ENCODE measurements around the gene SMYD3. TPM values are rescaled to one million over a fixed set of nuclear protein-coding genes. Genes with fewer than 3 reads are reported as not detected.

Gene SMYD3
- total RNA-seq, 6 experiments from 2014 or later = 6.3 to 10.0 (median 6.6) TPM

- WGBS (ENCODE audit: insufficient coverage, low coverage, low lambda C conversion rate, missing lambda C conversion rate) = 88% methylated on average over 8 of the region's 10 CpGs
These were observed 625.2 kb downstream of the SMYD3 start for GRCh38 chr1:245881767-245882391.

GRCh38 chr1:245880754-245881403 lies 626.2 kb downstream of the SMYD3 start:
- TF ChIP-seq POLR2A (IDR thresholded peaks at IDR 0.05) = no peak
- TF ChIP-seq, protein P1, sequence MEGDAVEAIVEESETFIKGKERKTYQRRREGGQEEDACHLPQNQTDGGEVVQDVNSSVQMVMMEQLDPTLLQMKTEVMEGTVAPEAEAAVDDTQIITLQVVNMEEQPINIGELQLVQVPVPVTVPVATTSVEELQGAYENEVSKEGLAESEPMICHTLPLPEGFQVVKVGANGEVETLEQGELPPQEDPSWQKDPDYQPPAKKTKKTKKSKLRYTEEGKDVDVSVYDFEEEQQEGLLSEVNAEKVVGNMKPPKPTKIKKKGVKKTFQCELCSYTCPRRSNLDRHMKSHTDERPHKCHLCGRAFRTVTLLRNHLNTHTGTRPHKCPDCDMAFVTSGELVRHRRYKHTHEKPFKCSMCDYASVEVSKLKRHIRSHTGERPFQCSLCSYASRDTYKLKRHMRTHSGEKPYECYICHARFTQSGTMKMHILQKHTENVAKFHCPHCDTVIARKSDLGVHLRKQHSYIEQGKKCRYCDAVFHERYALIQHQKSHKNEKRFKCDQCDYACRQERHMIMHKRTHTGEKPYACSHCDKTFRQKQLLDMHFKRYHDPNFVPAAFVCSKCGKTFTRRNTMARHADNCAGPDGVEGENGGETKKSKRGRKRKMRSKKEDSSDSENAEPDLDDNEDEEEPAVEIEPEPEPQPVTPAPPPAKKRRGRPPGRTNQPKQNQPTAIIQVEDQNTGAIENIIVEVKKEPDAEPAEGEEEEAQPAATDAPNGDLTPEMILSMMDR (IDR thresholded peaks at IDR 0.05) = no peak
- Histone ChIP-seq H3K4me1 (no peaks in the 10 kb centered on the region), H3K36me3 (no peaks in the 10 kb centered on the region), H3K27me3 (no peaks in the 10 kb centered on the region), H3K27ac (no peak overlapping the region), H3K4me3 (no peak overlapping the region), H3K9me3 (no peaks in the 10 kb centered on the region)
- DNase-seq = no peak
- ATAC-seq = no peak
- intact Hi-C loops (cut with DNase I) = no loop called here
- WGBS (ENCODE audit: insufficient coverage, low coverage, low lambda C conversion rate, missing lambda C conversion rate) = 73% methylated on average over 3 of the region's 3 CpGs

More at GRCh38 chr1:245881767-245882391, 625.2 kb downstream of the SMYD3 start:
- Histone ChIP-seq H3K9me3 (no peaks in the 10 kb centered on the region), H3K27me3 (no peaks in the 10 kb centered on the region), H3K27ac (no peak overlapping the region), H3K36me3 (no peaks in the 10 kb centered on the region), H3K4me3 (no peak overlapping the region), H3K4me1 (no peaks in the 10 kb centered on the region)
- intact Hi-C loops (cut with DNase I) = no loop called here
- ATAC-seq = no peak
- no peak for DNase-seq
- TF ChIP-seq, protein P1 (IDR thresholded peaks at IDR 0.05) = no peak

DNA sequence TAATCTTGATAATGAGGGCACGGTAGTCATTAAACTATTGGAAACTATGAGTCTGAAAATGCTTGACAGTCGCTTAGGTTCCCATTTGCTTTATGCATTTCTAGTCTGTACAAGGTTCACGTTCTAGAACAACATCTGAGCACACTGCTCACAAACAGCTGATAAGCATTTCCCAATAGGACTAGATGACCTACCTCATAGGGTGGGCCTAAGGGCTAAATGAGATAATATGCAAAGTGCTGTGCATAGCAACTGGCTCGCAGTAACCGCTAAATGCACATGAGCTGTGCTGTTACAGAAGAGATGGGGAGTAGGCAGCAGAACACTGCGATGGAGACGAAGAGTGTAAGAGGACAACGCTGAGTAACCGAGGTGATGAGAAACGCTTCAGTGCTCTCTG lies 628.0 kb downstream of the SMYD3 start:
- no peak for DNase-seq
- no peaks in the 10 kb centered on the region for H3K36me3 ChIP-seq
- no peaks in the 10 kb centered on the region for H3K27me3 ChIP-seq
- H3K4me3 ChIP-seq = no peak overlapping the region
- peaks cover 0 to 3% (median 0%) of the 10 kb centered on the region in 4 donors for H3K4me1 ChIP-seq
- TF ChIP-seq, protein P1 (IDR thresholded peaks at IDR 0.05) = no peak
- H3K27ac ChIP-seq = no peak overlapping the region
- no peaks in the 10 kb centered on the region for H3K9me3 ChIP-seq
- 84% methylated on average over 9 of the region's 10 CpGs for WGBS (ENCODE audit: insufficient coverage, low coverage, low lambda C conversion rate, missing lambda C conversion rate)
- peak in 3 of 4 donors; percentile 24 to 39 (median 39) for ATAC-seq
- intact Hi-C loops (cut with DNase I) = no loop called here

DNA sequence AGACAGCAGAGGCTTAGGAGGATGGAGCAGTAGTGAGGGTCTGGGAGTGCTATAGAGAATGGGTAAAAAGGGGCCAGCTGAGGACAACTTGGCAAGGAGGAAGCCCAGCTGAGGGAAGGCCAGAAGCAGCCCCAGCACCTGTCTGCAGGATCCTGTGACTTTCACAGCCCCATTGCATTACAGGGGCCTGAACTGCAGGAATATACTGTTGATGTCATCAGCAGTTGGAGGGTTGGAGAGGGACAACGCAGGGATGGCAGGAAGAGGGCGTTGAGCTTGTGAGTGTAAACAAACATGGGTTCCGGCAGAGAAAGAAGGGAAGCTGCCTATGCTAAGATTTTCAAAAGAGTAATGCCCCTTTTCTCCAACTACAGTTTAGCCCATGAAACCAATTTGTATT lies 628.5 kb downstream of the SMYD3 start:
- no peak overlapping the region for H3K27ac ChIP-seq
- intact Hi-C loops (cut with DNase I) = no loop called here
- peak in 2 of 4 donors; percentile 8 to 17 for ATAC-seq

More for the DNA sequence above, 628.5 kb downstream of the SMYD3 start:
- no peaks in the 10 kb centered on the region for H3K36me3 ChIP-seq
- no peaks in the 10 kb centered on the region for H3K9me3 ChIP-seq
- WGBS (ENCODE audit: insufficient coverage, low coverage, low lambda C conversion rate, missing lambda C conversion rate) = 47% methylated on average over 3 of the region's 3 CpGs
- no peak for DNase-seq
- peaks cover 0 to 7% (median 0%) of the 10 kb centered on the region in 4 donors for H3K4me1 ChIP-seq
- no peak for TF ChIP-seq POLR2A (IDR thresholded peaks at IDR 0.05)
- TF ChIP-seq, protein P1 (IDR thresholded peaks at IDR 0.05) = no peak
- H3K27me3 ChIP-seq = no peaks in the 10 kb centered on the region
- H3K4me3 ChIP-seq = no peak overlapping the region
